NCI-H2171 (cell line): ENCODE results near the gene SAMD3.
"Not testable (repeated sequence)": the region's sequence is repeated elsewhere in the genome, so short reads cannot be mapped to it uniquely, and the experiment has no call there.

Experiments
- DNase-seq: peaks from one replicate; lab custom pipeline; 2025; lab: John Stamatoyannopoulos, UW

Gene SAMD3

GRCh38 chr6:130129762-130130246, 92.9 kb downstream of the SAMD3 start:
- DNase-seq, result no peak

- DNase-seq, result no peak
Observed at GRCh38 chr6:130128326-130128725, 94.4 kb downstream of the SAMD3 start.

GRCh38 chr6:130127195-130127594, 95.6 kb downstream of the SAMD3 start:
- no peak for DNase-seq

GRCh38 chr6:130122243-130122642, 100.5 kb downstream of the SAMD3 start:
- no peak for DNase-seq

- no peak for DNase-seq
Observed at GRCh38 chr6:130120731-130121130, 102.0 kb downstream of the SAMD3 start.

- DNase-seq, result no peak
Observed at GRCh38 chr6:130119211-130119610, 103.5 kb downstream of the SAMD3 start.

GRCh38 chr6:130118236-130118635, 104.5 kb downstream of the SAMD3 start:
- no peak for DNase-seq

GRCh38 chr6:130117187-130117701, 105.5 kb downstream of the SAMD3 start:
- DNase-seq, result not testable (repeated sequence)

GRCh38 chr6:130116273-130116672, 106.5 kb downstream of the SAMD3 start:
- DNase-seq, result no peak

GRCh38 chr6:130115036-130115435, 107.7 kb downstream of the SAMD3 start:
- no peak for DNase-seq

- no peak for DNase-seq
Observed at GRCh38 chr6:130113201-130113710, 109.5 kb downstream of the SAMD3 start.

- DNase-seq, result no peak
Observed at GRCh38 chr6:130111031-130111430, 111.7 kb downstream of the SAMD3 start.

GRCh38 chr6:130107710-130108109, 115.0 kb downstream of the SAMD3 start:
- DNase-seq, result no peak

GRCh38 chr6:130105996-130106704, 116.6 kb downstream of the SAMD3 start:
- DNase-seq, result no peak

- DNase-seq, result no peak
Observed at GRCh38 chr6:130099119-130099518, 123.6 kb downstream of the SAMD3 start.

GRCh38 chr6:130098317-130098716, 124.4 kb downstream of the SAMD3 start:
- no peak for DNase-seq
